ENCODE results near the gene RANBP3.

Gene RANBP3

DNA sequence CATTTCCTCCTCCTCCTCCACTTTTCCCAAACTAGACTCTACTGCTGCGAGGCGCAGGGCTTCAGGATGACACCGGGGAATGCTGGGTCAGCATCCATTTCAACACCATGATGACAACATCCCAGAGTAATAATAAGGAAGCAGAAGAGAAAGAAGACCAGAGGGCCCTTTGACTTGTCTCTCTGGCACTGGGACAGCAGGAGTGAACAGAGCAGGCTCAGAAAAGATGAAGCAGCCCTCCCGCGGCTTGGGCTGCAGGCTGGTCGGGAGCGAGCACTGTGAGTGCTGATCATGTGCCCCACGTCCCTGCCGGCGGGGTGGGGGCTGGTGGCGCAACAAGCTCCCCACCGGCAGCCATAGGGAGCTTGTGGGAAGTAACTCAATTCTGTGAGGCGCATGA is 30.5 kb downstream of the RANBP3 start:
- DNase-seq (ENCODE audit: extremely low read depth, insufficient read length): no peak
- TF ChIP-seq, protein P1, sequence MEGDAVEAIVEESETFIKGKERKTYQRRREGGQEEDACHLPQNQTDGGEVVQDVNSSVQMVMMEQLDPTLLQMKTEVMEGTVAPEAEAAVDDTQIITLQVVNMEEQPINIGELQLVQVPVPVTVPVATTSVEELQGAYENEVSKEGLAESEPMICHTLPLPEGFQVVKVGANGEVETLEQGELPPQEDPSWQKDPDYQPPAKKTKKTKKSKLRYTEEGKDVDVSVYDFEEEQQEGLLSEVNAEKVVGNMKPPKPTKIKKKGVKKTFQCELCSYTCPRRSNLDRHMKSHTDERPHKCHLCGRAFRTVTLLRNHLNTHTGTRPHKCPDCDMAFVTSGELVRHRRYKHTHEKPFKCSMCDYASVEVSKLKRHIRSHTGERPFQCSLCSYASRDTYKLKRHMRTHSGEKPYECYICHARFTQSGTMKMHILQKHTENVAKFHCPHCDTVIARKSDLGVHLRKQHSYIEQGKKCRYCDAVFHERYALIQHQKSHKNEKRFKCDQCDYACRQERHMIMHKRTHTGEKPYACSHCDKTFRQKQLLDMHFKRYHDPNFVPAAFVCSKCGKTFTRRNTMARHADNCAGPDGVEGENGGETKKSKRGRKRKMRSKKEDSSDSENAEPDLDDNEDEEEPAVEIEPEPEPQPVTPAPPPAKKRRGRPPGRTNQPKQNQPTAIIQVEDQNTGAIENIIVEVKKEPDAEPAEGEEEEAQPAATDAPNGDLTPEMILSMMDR (IDR thresholded peaks at IDR 0.05; ENCODE audit: insufficient read depth, low read length, poor library complexity, severe bottlenecking): no peak
- Histone ChIP-seq H3K27me3 (replicated peaks; ENCODE audit: control insufficient read depth, insufficient read depth, low read length) (no peaks in the 10 kb centered on the region), H3K36me3 (ENCODE audit: control insufficient read depth, insufficient read depth, low read length) (peaks cover 9% of the 10 kb centered on the region), H3K4me3 (replicated peaks; ENCODE audit: low read depth, low read length) (no peak overlapping the region)

DNA sequence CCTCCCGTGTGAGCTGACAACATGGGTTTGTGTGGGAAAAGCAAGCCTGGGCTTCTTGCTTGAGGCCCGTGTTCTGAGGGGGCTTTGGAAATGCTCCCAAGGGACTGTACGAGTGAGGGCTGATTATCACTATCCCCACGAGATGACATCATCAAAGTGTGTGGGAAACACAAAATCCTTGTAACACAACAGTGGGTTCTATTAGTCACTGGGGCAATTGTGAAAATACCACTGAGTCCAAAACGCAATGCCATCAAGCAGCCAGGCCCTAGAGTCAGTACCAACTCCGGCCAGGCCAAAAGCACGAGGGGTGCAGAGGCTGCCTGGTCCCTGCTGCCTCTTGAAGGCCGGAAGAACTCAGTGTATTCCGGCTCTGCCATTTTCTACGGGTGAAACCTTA is 34.3 kb downstream of the RANBP3 start:
- H3K27me3 ChIP-seq (replicated peaks; ENCODE audit: control insufficient read depth, insufficient read depth, low read length): no peaks in the 10 kb centered on the region
- no peak for DNase-seq (ENCODE audit: extremely low read depth, insufficient read length)
- H3K36me3 ChIP-seq (ENCODE audit: control insufficient read depth, insufficient read depth, low read length): peaks cover 23% of the 10 kb centered on the region
- no peak overlapping the region for H3K4me3 ChIP-seq (replicated peaks; ENCODE audit: low read depth, low read length)
- TF ChIP-seq, protein P1 (IDR thresholded peaks at IDR 0.05; ENCODE audit: insufficient read depth, low read length, poor library complexity, severe bottlenecking): no peak

DNA sequence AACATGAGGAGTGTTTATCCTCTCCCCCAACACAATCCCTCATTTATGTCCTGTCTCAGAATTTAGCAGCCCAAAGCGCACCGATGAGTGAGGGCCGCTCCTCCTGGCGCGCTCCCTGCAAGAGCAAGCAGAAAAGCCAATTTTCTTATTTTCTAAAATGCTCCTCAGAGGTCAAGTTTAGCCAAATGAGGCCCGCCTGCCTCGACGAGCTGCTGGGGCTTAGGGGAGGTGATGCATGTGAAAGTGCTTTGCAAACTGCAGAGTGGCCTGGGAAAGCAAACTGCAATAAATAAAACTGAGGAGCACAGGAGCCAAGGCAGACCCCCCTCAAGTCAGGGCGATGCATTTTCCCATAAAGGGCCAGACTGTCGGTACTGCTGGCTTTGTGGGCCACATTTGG is 34.9 kb downstream of the RANBP3 start:
- Histone ChIP-seq H3K36me3 (ENCODE audit: control insufficient read depth, insufficient read depth, low read length) (peaks cover 21% of the 10 kb centered on the region), H3K4me3 (replicated peaks; ENCODE audit: low read depth, low read length) (no peak overlapping the region), H3K27me3 (replicated peaks; ENCODE audit: control insufficient read depth, insufficient read depth, low read length) (no peaks in the 10 kb centered on the region)
- TF ChIP-seq, protein P1 (IDR thresholded peaks at IDR 0.05; ENCODE audit: insufficient read depth, low read length, poor library complexity, severe bottlenecking): no peak
- no peak for DNase-seq (ENCODE audit: extremely low read depth, insufficient read length)

DNA sequence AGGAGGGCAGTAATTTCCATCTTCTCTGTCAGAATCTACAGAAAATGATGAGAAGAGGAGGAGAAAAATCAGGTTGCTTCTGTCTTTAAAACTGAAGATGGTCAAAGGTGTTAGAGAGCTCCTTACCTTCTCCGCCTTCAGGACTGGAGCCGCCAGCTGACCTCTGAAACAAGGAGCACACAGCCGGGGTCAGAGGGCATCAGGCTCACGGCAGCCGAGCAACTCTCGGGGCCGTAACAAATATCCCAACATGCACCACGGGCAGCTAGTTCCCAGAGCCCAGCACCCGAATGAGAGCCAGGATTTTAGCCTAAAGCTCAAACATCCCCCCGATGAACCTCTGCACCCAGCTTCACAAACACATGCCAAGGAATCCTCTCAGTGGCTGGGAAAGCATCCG is 36.3 kb downstream of the RANBP3 start:
- Histone ChIP-seq H3K4me3 (replicated peaks; ENCODE audit: low read depth, low read length) (no peak overlapping the region), H3K36me3 (ENCODE audit: control insufficient read depth, insufficient read depth, low read length) (peaks cover 30% of the 10 kb centered on the region), H3K27me3 (replicated peaks; ENCODE audit: control insufficient read depth, insufficient read depth, low read length) (no peaks in the 10 kb centered on the region)
- DNase-seq (ENCODE audit: extremely low read depth, insufficient read length): no peak
- TF ChIP-seq, protein P1 (IDR thresholded peaks at IDR 0.05; ENCODE audit: insufficient read depth, low read length, poor library complexity, severe bottlenecking): no peak

DNA sequence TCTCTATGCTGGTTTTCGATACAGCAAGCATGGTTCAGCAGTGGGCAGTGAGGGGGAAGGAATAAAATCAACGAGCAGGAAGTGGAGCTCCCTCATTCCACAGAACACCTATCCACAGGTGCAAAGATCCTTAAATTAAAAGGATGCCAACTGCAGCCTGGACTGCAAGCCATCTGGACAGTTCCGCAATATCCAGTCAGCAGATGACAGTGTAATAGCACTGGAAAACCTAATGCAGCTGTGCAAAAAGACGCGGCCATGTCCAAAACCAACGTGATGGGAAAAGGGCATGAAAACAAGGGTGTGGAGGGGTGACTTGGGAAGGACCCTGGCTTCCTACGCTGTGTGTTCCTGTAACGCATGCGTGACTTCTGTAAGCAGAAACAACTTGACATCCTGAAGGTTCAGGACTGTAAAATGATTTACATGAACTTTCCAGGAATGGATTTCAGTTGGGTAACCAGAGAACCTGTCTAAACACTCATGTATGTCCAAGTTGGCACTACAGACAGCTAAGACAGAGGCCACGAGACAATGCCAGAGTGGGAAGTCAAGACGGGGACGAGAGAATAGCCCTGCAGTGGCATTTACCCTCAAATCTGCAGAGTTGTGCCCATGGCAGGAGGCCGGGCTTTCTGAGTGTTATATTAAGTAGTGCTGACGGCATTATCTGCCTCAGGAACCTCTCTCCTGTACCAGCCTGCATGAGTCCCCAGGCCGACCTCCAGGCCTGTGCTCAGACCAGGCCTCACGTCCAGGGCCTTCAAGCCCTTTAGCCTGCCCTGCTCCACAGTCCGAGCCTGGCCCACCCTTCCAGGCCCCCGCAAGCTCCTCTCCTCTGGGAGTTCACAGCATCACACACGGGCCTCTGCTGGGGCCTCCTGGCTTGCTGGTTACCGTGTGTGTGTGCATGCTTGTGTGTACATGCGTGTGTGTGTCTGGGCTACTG is 37.4 kb downstream of the RANBP3 start:
- no peak for DNase-seq (ENCODE audit: extremely low read depth, insufficient read length)
- Histone ChIP-seq H3K4me3 (replicated peaks; ENCODE audit: low read depth, low read length) (no peak overlapping the region), H3K27me3 (replicated peaks; ENCODE audit: control insufficient read depth, insufficient read depth, low read length) (no peaks in the 10 kb centered on the region), H3K36me3 (ENCODE audit: control insufficient read depth, insufficient read depth, low read length) (peaks cover 31% of the 10 kb centered on the region)
- TF ChIP-seq, protein P1 (IDR thresholded peaks at IDR 0.05; ENCODE audit: insufficient read depth, low read length, poor library complexity, severe bottlenecking): no peak
